Ectodermal cell (in vitro differentiated cells): ENCODE data around the gene ZBTB2.
"Not testable (repeated sequence)": the region's sequence is repeated elsewhere in the genome, so short reads cannot be mapped to it uniquely, and the experiment has no call there.

Experiments
- H3K27ac ChIP-seq: 2 replicates; pipeline ENCODE4 v1.7.0; 2013; ENCODE audit warnings: mild to moderate bottlenecking, low read depth, low read length; ENCODE audit not compliant: insufficient read depth, poor library complexity, severe bottlenecking
- H3K27me3 ChIP-seq: 2 replicates; pipeline ENCODE4 v1.7.0; 2013; ENCODE audit warnings: mild to moderate bottlenecking, low read length; ENCODE audit not compliant: insufficient read depth, control insufficient read depth, poor library complexity, severe bottlenecking
- H3K36me3 ChIP-seq: one replicate; pipeline ENCODE4 v1.7.0; 2013; ENCODE audit warnings: low read length; ENCODE audit not compliant: control insufficient read depth, insufficient read depth
- H3K4me1 ChIP-seq: one replicate; pipeline ENCODE4 v1.7.0; 2013; ENCODE audit warnings: low read length; ENCODE audit not compliant: control insufficient read depth, insufficient read depth
- H3K4me3 ChIP-seq: 2 replicates; pipeline ENCODE4 v1.7.0; 2013; ENCODE audit warnings: low read depth, low read length, control low read depth; ENCODE audit not compliant: insufficient read depth
- H3K9me3 ChIP-seq: 2 replicates; pipeline ENCODE4 v1.7.0; 2013; ENCODE audit warnings: mild to moderate bottlenecking, low read length, moderate library complexity; ENCODE audit not compliant: control insufficient read depth
- WGBS, 2 experiments: methylation state at CpG; one replicate each; pipeline ENCODE4 v1.1.7; 2013; ENCODE audit warnings: missing lambda C conversion rate in 2 of 2; 5-methylcytosine and 5-hydroxymethylcytosine counted together

Gene ZBTB2

DNA sequence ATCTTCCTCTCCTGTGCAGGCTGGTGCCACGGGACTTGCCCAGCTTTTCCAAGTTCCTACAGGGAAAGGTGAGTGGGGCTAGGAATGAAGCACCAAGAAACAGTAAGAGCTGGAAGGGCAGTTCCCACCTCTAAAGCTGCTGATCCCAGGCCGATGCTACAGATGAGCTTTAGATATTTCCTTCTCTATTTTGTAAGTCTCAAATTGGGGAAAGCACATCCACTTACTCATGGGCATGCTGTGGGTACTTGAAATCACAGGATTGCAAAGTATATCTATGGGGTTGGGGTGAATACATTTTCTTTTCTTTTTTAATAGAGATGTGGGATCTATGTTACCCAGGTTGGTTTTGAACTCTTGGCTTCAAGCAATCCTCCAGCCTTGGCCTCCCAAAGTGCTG lies 3.1 kb downstream of the ZBTB2 start:
- H3K27ac ChIP-seq = no peak overlapping the region
- H3K4me3 ChIP-seq = no peak overlapping the region
- no peaks in the 10 kb centered on the region for H3K27me3 ChIP-seq
- H3K36me3 ChIP-seq = no peaks in the 10 kb centered on the region
- peaks cover 14% of the 10 kb centered on the region for H3K4me1 ChIP-seq
- 90 to 98% methylated on average over 2 of the region's 2 CpGs for WGBS, 2 experiments
- H3K9me3 ChIP-seq = no peaks in the 10 kb centered on the region

DNA sequence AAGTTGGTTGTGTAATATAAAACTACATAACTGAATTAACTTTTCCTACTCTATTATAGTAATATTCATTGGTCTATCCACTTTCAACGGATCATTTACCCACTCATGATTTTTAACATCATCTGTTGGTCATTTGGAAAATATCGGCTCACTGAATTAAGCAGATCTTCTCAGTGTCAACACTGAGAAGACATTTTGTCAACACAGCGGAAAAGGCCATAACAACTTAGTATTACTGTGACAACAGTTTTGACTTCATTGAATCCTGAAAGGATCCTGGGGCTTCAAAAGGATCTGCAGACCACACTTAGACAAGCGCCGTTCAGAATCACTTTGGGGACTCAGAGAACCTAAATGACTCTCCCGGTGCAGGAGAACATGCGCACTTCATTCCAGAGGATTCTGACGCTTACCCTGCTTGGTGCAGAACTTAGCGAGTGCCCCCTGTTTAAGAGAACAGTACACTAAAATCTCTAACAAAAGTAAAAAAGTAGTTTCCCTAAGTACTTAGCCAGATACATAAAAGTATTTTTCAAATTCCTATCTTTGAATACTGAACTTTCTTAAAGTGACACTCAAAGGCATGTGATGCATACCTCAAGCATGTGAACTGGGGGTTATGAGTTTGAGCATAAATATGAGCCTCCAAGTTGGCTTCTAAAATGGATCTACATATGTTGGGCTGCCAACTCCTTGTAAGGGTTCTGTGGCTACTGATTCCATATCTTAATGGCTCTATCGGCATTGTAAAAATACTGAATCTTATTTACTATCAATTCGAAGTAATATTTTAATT lies 4.0 kb downstream of the ZBTB2 start:
- 91 to 92% methylated on average over 9 to 10 of the region's 11 CpGs for WGBS, 2 experiments
- Histone ChIP-seq H3K9me3 (no peaks in the 10 kb centered on the region), H3K27ac (no peak overlapping the region)

DNA sequence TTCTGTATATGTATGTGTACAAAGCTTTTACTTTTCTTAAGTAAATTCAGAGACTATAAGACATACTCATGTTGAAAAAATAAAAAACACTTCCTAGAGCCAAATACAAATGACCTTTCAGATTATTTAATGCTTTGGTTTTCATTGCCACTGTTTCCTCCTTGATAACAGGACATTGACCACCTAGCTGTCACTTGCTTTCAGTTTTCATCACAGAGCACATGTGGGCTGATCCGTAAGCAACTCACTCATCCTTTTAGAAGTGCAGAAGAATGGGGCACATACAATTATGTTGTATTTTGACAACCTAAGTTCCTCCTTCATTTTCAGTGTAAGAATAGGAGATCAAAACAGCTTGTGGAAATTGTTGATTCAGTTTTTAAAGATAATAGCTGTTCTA lies 6.2 kb downstream of the ZBTB2 start:
- Histone ChIP-seq H3K27ac (no peak overlapping the region), H3K36me3 (no peaks in the 10 kb centered on the region), H3K9me3 (no peaks in the 10 kb centered on the region), H3K4me3 (no peak overlapping the region), H3K27me3 (no peaks in the 10 kb centered on the region), H3K4me1 (peaks cover 8% of the 10 kb centered on the region)
- 90 to 100% methylated on average over 1 of the region's 1 CpG for WGBS, 2 experiments

More for the DNA sequence above, 4.0 kb downstream of the ZBTB2 start:
- H3K36me3 ChIP-seq = no peaks in the 10 kb centered on the region
- H3K4me1 ChIP-seq = peaks cover 6% of the 10 kb centered on the region
- H3K27me3 ChIP-seq = no peaks in the 10 kb centered on the region
- H3K4me3 ChIP-seq = no peak overlapping the region

DNA sequence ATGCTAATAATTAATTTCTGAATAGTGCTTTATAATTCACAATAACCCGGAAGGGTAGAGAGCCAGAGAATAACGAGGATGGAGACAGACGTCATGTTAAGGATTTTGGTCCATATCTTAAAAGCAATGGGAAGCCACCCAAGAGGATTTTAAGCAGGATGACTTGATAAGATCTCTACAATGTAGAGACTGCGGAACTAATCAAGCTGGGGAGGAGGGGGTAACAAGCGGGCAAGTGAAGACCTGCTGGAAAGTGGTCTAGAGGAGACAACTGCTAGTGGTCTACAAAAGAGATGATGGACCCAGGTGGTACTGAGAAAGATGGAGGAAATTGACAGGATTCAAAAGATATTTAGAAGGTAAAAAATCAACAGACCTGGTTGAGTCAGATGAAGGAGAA lies 7.2 kb downstream of the ZBTB2 start:
- H3K4me1 ChIP-seq = peaks cover 8% of the 10 kb centered on the region
- H3K4me3 ChIP-seq = no peak overlapping the region
- no peaks in the 10 kb centered on the region for H3K36me3 ChIP-seq
- no peak overlapping the region for H3K27ac ChIP-seq
- H3K27me3 ChIP-seq = no peaks in the 10 kb centered on the region
- 93 to 94% methylated on average over 5 of the region's 5 CpGs for WGBS, 2 experiments
- H3K9me3 ChIP-seq = no peaks in the 10 kb centered on the region

DNA sequence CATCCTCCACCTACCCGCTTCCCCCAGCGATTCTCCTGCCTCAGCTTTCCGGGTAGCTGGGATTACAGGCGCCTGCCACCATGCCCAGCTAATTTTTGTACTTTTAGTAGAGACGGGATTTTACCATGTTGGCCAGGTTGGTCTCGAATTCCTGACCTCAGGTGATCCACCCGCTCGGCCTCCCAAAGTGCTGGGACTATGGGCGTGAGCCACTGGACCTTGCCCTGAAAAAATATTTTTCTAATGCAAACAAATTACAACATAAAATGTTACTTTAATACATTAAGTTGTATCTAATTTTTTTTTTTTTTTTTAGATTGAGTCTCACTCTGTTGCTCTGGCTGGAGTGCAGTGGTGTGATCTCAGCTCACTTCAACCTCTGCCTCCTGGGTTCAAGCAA lies 8.7 kb downstream of the ZBTB2 start:
- not testable (repeated sequence) for H3K4me3 ChIP-seq, H3K27ac ChIP-seq, H3K27me3 ChIP-seq, H3K9me3 ChIP-seq, H3K4me1 ChIP-seq, H3K36me3 ChIP-seq
- WGBS, 2 experiments = 94 to 98% methylated on average over 9 of the region's 9 CpGs

DNA sequence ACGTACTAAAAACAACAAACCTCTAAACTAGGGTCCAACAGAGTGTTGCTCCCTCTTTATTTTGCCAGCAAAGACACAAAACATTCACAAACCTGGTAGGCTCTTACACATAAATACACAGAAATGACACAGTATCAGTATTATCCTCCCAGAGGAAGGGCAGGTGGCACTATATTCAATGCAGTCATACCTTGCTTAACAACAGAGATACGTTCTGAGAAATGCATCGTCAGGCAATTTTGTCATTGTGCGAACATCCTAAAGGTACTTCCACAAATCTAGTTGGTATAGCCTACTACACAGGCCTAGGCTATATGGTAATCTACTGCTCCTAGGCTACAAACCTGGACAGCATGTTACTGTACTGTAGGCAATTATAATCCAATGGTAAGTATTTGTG lies 9.6 kb downstream of the ZBTB2 start:
- no peaks in the 10 kb centered on the region for H3K27me3 ChIP-seq
- H3K4me3 ChIP-seq = no peak overlapping the region
- H3K4me1 ChIP-seq = peaks cover 4% of the 10 kb centered on the region
- no peaks in the 10 kb centered on the region for H3K9me3 ChIP-seq
- WGBS, 2 experiments = 91 to 97% methylated on average over 4 of the region's 4 CpGs
- no peaks in the 10 kb centered on the region for H3K36me3 ChIP-seq
- no peak overlapping the region for H3K27ac ChIP-seq

DNA sequence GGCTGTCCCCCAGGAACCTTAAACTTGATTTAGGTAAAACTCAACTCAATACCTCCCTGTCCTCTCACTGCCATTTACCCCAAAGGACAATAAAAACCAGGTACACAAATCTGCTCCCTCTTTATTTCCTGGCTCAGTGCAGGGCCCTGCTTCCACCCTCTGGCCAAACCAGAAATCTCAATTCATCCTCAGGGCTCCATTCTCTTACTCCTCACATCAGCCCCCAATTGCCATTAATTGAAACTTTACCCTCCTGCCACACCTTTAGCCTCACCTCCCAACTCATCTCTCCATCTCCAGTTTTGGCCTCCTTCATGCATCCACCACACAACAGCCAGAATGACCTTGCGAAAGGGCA lies 10.5 kb downstream of the ZBTB2 start:
- H3K9me3 ChIP-seq = no peaks in the 10 kb centered on the region
- no peak overlapping the region for H3K27ac ChIP-seq
- WGBS, 2 experiments = 84 to 95% methylated on average over 1 of the region's 1 CpG
- H3K4me1 ChIP-seq = peaks cover 4% of the 10 kb centered on the region
- H3K36me3 ChIP-seq = no peaks in the 10 kb centered on the region
- H3K27me3 ChIP-seq = no peaks in the 10 kb centered on the region
- no peak overlapping the region for H3K4me3 ChIP-seq

DNA sequence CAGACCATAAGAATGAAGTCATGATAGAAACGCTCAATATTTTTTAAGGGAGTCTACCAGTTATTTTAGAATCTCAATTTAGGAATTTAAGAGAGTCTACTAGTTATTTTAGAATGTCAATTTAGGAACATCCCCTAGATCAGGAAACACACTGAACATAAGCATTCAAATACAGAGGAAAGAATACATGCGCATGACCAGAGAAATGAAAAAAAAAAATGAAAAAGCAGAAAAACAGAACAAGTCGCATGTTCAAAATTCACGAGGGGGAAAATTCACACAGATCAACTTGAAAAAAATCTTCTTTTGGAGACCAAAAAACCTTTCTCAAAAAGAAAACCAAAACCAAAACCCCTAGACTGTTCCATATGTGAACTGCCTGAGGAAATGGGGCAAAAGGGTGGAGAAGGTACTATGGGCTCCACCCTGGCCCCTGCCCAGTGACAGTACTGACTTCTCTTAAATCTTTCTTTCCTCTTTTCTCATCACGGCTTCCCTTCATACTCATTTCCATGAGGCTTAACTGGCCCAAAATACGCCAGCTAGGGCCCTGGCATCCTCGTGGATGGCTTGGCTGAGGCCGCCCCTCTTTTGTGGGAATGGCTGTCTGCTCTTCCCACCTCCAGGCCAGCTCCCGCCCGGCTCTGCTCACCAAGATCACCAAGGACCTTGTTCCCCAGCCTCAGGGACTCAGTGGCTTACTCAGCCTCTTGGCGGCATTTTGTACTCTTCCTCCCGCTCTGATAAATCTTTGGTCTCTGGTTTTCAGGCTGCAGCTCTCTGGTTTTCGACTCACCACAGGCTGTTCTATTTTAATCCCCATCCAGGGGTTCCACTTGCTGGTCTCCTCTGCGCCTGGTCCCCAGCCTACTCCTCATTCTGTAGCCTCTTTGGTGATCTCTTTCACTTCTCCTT lies 11.2 kb downstream of the ZBTB2 start:
- Histone ChIP-seq H3K27ac (no peak overlapping the region), H3K27me3 (no peaks in the 10 kb centered on the region), H3K36me3 (no peaks in the 10 kb centered on the region), H3K4me3 (no peak overlapping the region), H3K9me3 (no peaks in the 10 kb centered on the region), H3K4me1 (peaks cover 4% of the 10 kb centered on the region)
- whole genome bisulfite sequencing, 2 experiments = 87 to 92% methylated on average over 13 to 14 of the region's 14 CpGs

DNA sequence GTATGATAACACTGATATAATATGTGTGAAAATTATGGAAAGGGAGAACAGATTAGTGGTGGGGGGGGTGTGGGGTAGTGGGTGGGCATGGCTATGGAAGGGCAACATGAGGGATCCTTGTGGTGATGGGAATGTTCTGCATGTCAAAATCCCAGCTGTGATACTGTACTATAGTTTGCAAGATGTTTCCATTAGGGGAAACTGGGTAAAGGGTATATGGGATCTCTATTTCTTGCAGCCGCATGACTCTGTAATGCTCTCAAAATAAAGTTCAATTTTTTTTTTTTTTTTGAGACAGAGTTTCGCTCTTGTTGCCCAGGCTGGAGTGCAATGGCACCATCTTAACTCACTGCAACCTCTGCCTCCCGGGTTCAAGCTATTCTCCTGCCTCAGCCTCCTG lies 14.3 kb downstream of the ZBTB2 start:
- Histone ChIP-seq H3K4me3 (no peak overlapping the region), H3K27ac (no peak overlapping the region), H3K4me1 (peaks cover 11% of the 10 kb centered on the region), H3K36me3 (no peaks in the 10 kb centered on the region), H3K27me3 (no peaks in the 10 kb centered on the region), H3K9me3 (no peaks in the 10 kb centered on the region)
- whole genome bisulfite sequencing, 2 experiments = 75 to 94% methylated on average over 3 of the region's 3 CpGs

DNA sequence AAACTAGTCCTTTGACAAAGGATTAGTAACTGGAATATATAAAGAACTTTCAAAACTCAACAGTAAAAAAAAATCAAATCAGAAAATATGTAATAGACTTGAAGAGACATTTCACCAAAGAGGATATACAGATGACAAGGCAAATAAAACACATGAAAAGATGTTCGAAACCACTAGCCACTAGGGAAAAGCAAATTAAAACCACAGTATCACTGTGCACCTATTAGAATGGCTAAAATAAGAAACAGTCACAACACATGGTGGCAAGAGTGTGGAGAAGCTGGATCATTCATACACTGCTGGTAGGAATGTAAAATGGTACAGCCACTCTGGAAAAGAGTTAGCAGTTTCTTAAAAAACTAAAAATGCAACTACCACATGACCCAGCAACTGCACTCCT lies 14.9 kb downstream of the ZBTB2 start:
- no peaks in the 10 kb centered on the region for H3K36me3 ChIP-seq
- peaks cover 11% of the 10 kb centered on the region for H3K4me1 ChIP-seq
- no peak overlapping the region for H3K27ac ChIP-seq
- WGBS, 2 experiments = 100% methylated on average over 1 of the region's 1 CpG
- no peaks in the 10 kb centered on the region for H3K9me3 ChIP-seq
- H3K27me3 ChIP-seq = no peaks in the 10 kb centered on the region
- no peak overlapping the region for H3K4me3 ChIP-seq
